Prostate gland (tissue), 2 donors: ENCODE measurements around the gene TTC16. TPM values are rescaled to one million over a fixed set of nuclear protein-coding genes. Genes with fewer than 3 reads are reported as not detected.

ENCODE experiments used
- DNase-seq: peaks from one replicate; pipeline ENCODE4 v3.0.0-alpha.2; 2019; ENCODE audit warnings: low spot score
- H3K27ac ChIP-seq, 2 donors: fragments of 200-600 bp; sonication (generic); 2 replicates each; pipeline ENCODE4 v1.5.1; 2017 to 2019
- H3K27me3 ChIP-seq: fragments of 200-600 bp; sonication (generic); replicated peaks from 2 replicates; pipeline ENCODE4 v1.5.1; 2019; ENCODE audit not compliant: insufficient read depth
- H3K36me3 ChIP-seq, 2 donors: fragments of 200-600 bp; sonication (generic); 1 replicate in 1 of 2; 2 replicates in 1 of 2; pipeline versions ENCODE4 v1.5.1 to v1.8.1; 2017 to 2019
- H3K4me1 ChIP-seq: fragments of 200-600 bp; sonication (generic); replicated peaks from 2 replicates; pipeline ENCODE4 v1.5.1; 2019
- H3K4me3 ChIP-seq, 2 donors: fragments of 200-600 bp; sonication (generic); 2 replicates each; pipeline ENCODE4 v1.5.1; 2017 to 2019
- H3K9me3 ChIP-seq: fragments of 200-600 bp; sonication (generic); 2 replicates; pipeline ENCODE4 v1.5.1; 2017
- CTCF ChIP-seq, 4 experiments: fragments of 200-600 bp in 2 of 4; fragments of 450-650 bp in 2 of 4; sonication (generic) in 2 of 4; IDR thresholded peaks; 1 replicate in 3 of 4; 2 replicates in 1 of 4; pipeline ENCODE4 v1.5.1; 2016 to 2019; ENCODE audit warnings: antibody characterized with exemption in 4 of 4, mild to moderate bottlenecking in 2 of 4, moderate library complexity in 2 of 4
- POLR2A ChIP-seq: fragments of 450-650 bp; IDR thresholded peaks from one replicate; pipeline ENCODE4 v1.6.1; 2016; ENCODE audit warnings: antibody characterized with exemption, mild to moderate bottlenecking
- POLR2AphosphoS5 ChIP-seq: sonication (generic); formaldehyde crosslinking; IDR thresholded peaks from one replicate; pipeline ENCODE4 v1.6.1; 2017; ENCODE audit warnings: antibody characterized with exemption
- WGBS: methylation state at CpG from one replicate; pipeline ENCODE4 v1.1.5; 2018; 5-methylcytosine and 5-hydroxymethylcytosine counted together
- intact Hi-C: fragments of 100-400 bp; cut with DNase I; formaldehyde crosslinking; loops from one replicate; pipeline ENCODE4 v1.14.2; 2022
- total RNA-seq, 2 donors: library from RNA; depleted of rRNA; stranded (reverse); fragments of >200 nt; gene quantifications; one replicate each; pipeline ENCODE4 v1.1.0, GENCODE V29; 2016

TTC16 gene
- total RNA-seq, 2 donors from 2014 or later = 3.4 TPM; not detected in 1

- Histone ChIP-seq H3K36me3 (no peaks in the 10 kb centered on the region), H3K4me3 (no peak overlapping the region), H3K9me3 (no peaks in the 10 kb centered on the region), H3K4me1 (no peaks in the 10 kb centered on the region), H3K27me3 (no peaks in the 10 kb centered on the region), H3K27ac (no peak overlapping the region)
- TF ChIP-seq POLR2AphosphoS5 (no peak), POLR2A (no peak), CTCF (IDR thresholded peaks at IDR 0.05) (no peak)
- WGBS = 34% methylated on average over 33 of the region's 33 CpGs
- intact Hi-C loops = no loop called here
- DNase-seq = no peak
Observed at GRCh38 chr9:127742435-127743088, 26.7 kb downstream of the TTC16 start.

- H3K27ac ChIP-seq = no peak overlapping the region
- H3K27me3 ChIP-seq = no peaks in the 10 kb centered on the region
- no peaks in the 10 kb centered on the region for H3K9me3 ChIP-seq
- no peak for DNase-seq
- intact Hi-C loops = no loop called here
- no peak for TF ChIP-seq POLR2AphosphoS5
- TF ChIP-seq POLR2A = no peak
- TF ChIP-seq CTCF (IDR thresholded peaks at IDR 0.05) = no peak
- H3K4me1 ChIP-seq = no peaks in the 10 kb centered on the region
- H3K36me3 ChIP-seq = no peaks in the 10 kb centered on the region
- 95% methylated on average over 18 of the region's 19 CpGs for WGBS
- no peak overlapping the region for H3K4me3 ChIP-seq
Observed at GRCh38 chr9:127744398-127745110, 28.7 kb downstream of the TTC16 start.

- intact Hi-C loops = no loop called here
- WGBS = 55% methylated on average over 15 of the region's 15 CpGs
- H3K4me3 ChIP-seq = no peak overlapping the region
- no peaks in the 10 kb centered on the region for H3K27me3 ChIP-seq
- DNase-seq = no peak
- H3K4me1 ChIP-seq = no peaks in the 10 kb centered on the region
- no peaks in the 10 kb centered on the region for H3K36me3 ChIP-seq
- no peak overlapping the region for H3K27ac ChIP-seq
- TF ChIP-seq POLR2AphosphoS5 = no peak
- no peak for TF ChIP-seq CTCF (IDR thresholded peaks at IDR 0.05)
- no peak for TF ChIP-seq POLR2A
- no peaks in the 10 kb centered on the region for H3K9me3 ChIP-seq
Observed at GRCh38 chr9:127746959-127747569, 31.2 kb downstream of the TTC16 start.

- no peak overlapping the region for H3K27ac ChIP-seq
- TF ChIP-seq POLR2AphosphoS5 (no peak), CTCF (IDR thresholded peaks at IDR 0.05) (no peak), POLR2A (no peak)
- no peak for DNase-seq
- no peaks in the 10 kb centered on the region for H3K4me1 ChIP-seq
- H3K9me3 ChIP-seq = no peaks in the 10 kb centered on the region
- intact Hi-C loops = no loop called here
- no peaks in the 10 kb centered on the region for H3K36me3 ChIP-seq
- WGBS = 95% methylated on average over 26 of the region's 26 CpGs
- peaks cover 2% of the 10 kb centered on the region for H3K27me3 ChIP-seq
- no peak overlapping the region for H3K4me3 ChIP-seq
Observed at GRCh38 chr9:127749090-127749787, 33.4 kb downstream of the TTC16 start.
